SK-N-SH treated with all-trans-retinoic acid at 6 μM for 48 hours (cell line): ENCODE data around the gene TSKS.

Experiments
- BACH2 ChIP-seq: fragments of 250-450 bp; sonication (Bioruptor Pico); IDR thresholded peaks from 2 replicates; pipeline ENCODE4 v1.9.0; 2021; ENCODE audit warnings: mild to moderate bottlenecking, borderline replicate concordance
- CSRNP3 ChIP-seq: fragments of 250-450 bp; sonication (Bioruptor Pico); IDR thresholded peaks from 2 replicates; pipeline ENCODE4 v1.5.1; 2021; ENCODE audit warnings: mild to moderate bottlenecking, moderate library complexity
- POU6F1 ChIP-seq: fragments of 250-450 bp; sonication (Bioruptor Pico); IDR thresholded peaks from 2 replicates; pipeline ENCODE4 v1.8.0; 2021; ENCODE audit warnings: low read depth, mild to moderate bottlenecking, moderate library complexity, borderline replicate concordance
- TCF4 ChIP-seq: fragments of 250-450 bp; sonication (Bioruptor Pico); IDR thresholded peaks from 2 replicates; pipeline ENCODE4 v1.8.0; 2021; ENCODE audit warnings: mild to moderate bottlenecking, moderate library complexity, borderline replicate concordance
- ZFP3 ChIP-seq: fragments of 250-450 bp; sonication (Bioruptor Pico); IDR thresholded peaks from 2 replicates; pipeline ENCODE4 v1.5.0; 2020; ENCODE audit warnings: mild to moderate bottlenecking, moderate library complexity
- ZFP30 ChIP-seq: fragments of 450-650 bp; formaldehyde crosslinking; IDR thresholded peaks from 2 replicates; pipeline ENCODE4 v1.5.0; 2022; ENCODE audit warnings: mild to moderate bottlenecking, moderate library complexity

GRCh38 chr19:49758292-49758691 lies 4.8 kb downstream of the TSKS start:
- TF ChIP-seq CSRNP3 (CRISPR knock-in tag) = no peak
- TF ChIP-seq ZFP3 (CRISPR knock-in tag) = no peak
- TF ChIP-seq POU6F1 (CRISPR knock-in tag) = no peak
- TF ChIP-seq BACH2 (CRISPR knock-in tag) = no peak
- no peak for TF ChIP-seq ZFP30
- TF ChIP-seq TCF4 (CRISPR knock-in tag) = no peak
